Suppressor macrophage treated with lipopolysaccharide for 1 hour (primary cell): ENCODE data around the gene EPHA1.
"Not testable (repeated sequence)": the region's sequence is repeated elsewhere in the genome, so short reads cannot be mapped to it uniquely, and the experiment has no call there.

Experiments used
- DNase-seq, 3 donors: peaks; one replicate each; pipeline ENCODE4 v3.0.0-alpha.2; 2020 to 2022

Gene EPHA1

GRCh38 chr7:143429770-143430698 lies 21.4 kb upstream of the EPHA1 start:
- peak; percentile 57 to 73 (median 66) for DNase-seq

- DNase-seq, result no peak
Observed at GRCh38 chr7:143426479-143427142, 18.0 kb upstream of the EPHA1 start.

GRCh38 chr7:143424476-143424875 lies 15.8 kb upstream of the EPHA1 start:
- not testable (repeated sequence) for DNase-seq

- DNase-seq, result no peak
Observed at GRCh38 chr7:143422033-143422432, 13.4 kb upstream of the EPHA1 start.

GRCh38 chr7:143420624-143421023 lies 12.0 kb upstream of the EPHA1 start:
- DNase-seq, result not testable (repeated sequence)

GRCh38 chr7:143419880-143420279 lies 11.2 kb upstream of the EPHA1 start:
- no peak for DNase-seq

GRCh38 chr7:143418681-143419458 lies 10.2 kb upstream of the EPHA1 start:
- DNase-seq, result peak in 2 of 3 donors; percentile 19 to 40

- peak in 1 of 3 donors; percentile 49 for DNase-seq
Observed at GRCh38 chr7:143417734-143418383, 9.2 kb upstream of the EPHA1 start.

GRCh38 chr7:143416565-143417149 lies 8.0 kb upstream of the EPHA1 start:
- peak; percentile 77 to 86 (median 84) for DNase-seq

GRCh38 chr7:143415742-143416397 lies 7.2 kb upstream of the EPHA1 start:
- DNase-seq, result no peak

- not testable (repeated sequence) for DNase-seq
Observed at GRCh38 chr7:143415209-143415608, 6.6 kb upstream of the EPHA1 start.

GRCh38 chr7:143413123-143413522 lies 4.5 kb upstream of the EPHA1 start:
- no peak for DNase-seq

GRCh38 chr7:143411976-143412708 lies 3.5 kb upstream of the EPHA1 start:
- no peak for DNase-seq

- DNase-seq, result peak; percentile 58 to 87 (median 74)
Observed at GRCh38 chr7:143410521-143411004, 1.9 kb upstream of the EPHA1 start.

GRCh38 chr7:143408252-143408685 lies 387 bp downstream of the EPHA1 start:
- no peak for DNase-seq

- peak; percentile 49 to 57 (median 54) for DNase-seq
Observed at GRCh38 chr7:143407287-143408251, 1.1 kb downstream of the EPHA1 start.

GRCh38 chr7:143406002-143406357 lies 2.7 kb downstream of the EPHA1 start:
- no peak for DNase-seq

GRCh38 chr7:143405173-143406001 lies 3.3 kb downstream of the EPHA1 start:
- DNase-seq, result no peak

- not testable (repeated sequence) for DNase-seq
Observed at GRCh38 chr7:143402233-143402632, 6.4 kb downstream of the EPHA1 start.
